ENCODE data around the gene MRM2. TPM values are rescaled to one million over a fixed set of nuclear protein-coding genes. Genes with fewer than 3 reads are reported as not detected.

The MRM2 gene
- total RNA-seq, 1 experiment from 2014 or later = 49.9 TPM

- no peaks in the 10 kb centered on the region for H3K9me3 ChIP-seq (ENCODE audit: control insufficient read depth, insufficient read depth, low read depth, low read length)
- H3K36me3 ChIP-seq (ENCODE audit: control insufficient read depth, insufficient read depth, low read length) = no peaks in the 10 kb centered on the region
- ChIA-PET POLR2A (no interaction called here), CTCF (no interaction called here)
- no TSS peak for BruUV-seq (replicated peaks)
- H3K4me1 ChIP-seq (ENCODE audit: control insufficient read depth, insufficient read depth, low read length) = no peaks in the 10 kb centered on the region
- in situ Hi-C loops (cut with HindIII; ENCODE audit: low pct_unique_long_range_greater_than_20kb, low sequenced_read_pairs) (no loop called here), intact Hi-C loops (cut with micrococcal nuclease; ENCODE audit: unreplicated experiment) (no loop called here)
- TF ChIP-seq POLR2AphosphoS5 (IDR thresholded peaks at IDR 0.05; ENCODE audit: low read depth, low read length) (no peak), TCF7L2 (IDR thresholded peaks at IDR 0.05; ENCODE audit: low read depth, low read length) (no peak), CTCF (IDR thresholded peaks at IDR 0.05) (no peak), SIN3A (IDR thresholded peaks at IDR 0.05; ENCODE audit: borderline replicate concordance, insufficient read depth, low read depth, low read length) (no peak), REST (IDR thresholded peaks at IDR 0.05; ENCODE audit: insufficient read depth in 1 of 2, low read depth in 2 of 2, low read length in 1 of 2) (no peak)
- no peaks in the 10 kb centered on the region for H3K27me3 ChIP-seq (ENCODE audit: control insufficient read depth, insufficient read depth, low read length)
- no peak overlapping the region for H3K4me3 ChIP-seq (ENCODE audit: low read depth in 2 of 2, low read length in 2 of 2)
- DNase-seq (ENCODE audit: low read depth, low spot score) = no peak
- ATAC-seq = no peak
- H3K27ac ChIP-seq (ENCODE audit: low read length) = no peak overlapping the region
Observed at GRCh38 chr7:2289621-2290020, 47.6 kb upstream of the MRM2 start.

- POLR2A ChIA-PET = no interaction called here
Observed at GRCh38 chr7:2289111-2289586, 47.1 kb upstream of the MRM2 start.

More at GRCh38 chr7:2289111-2289586, 47.1 kb upstream of the MRM2 start:
- no peak for DNase-seq (ENCODE audit: low read depth, low spot score)
- TF ChIP-seq CTCF (IDR thresholded peaks at IDR 0.05) = no peak
- no peak for TF ChIP-seq REST (IDR thresholded peaks at IDR 0.05; ENCODE audit: insufficient read depth in 1 of 2, low read depth in 2 of 2, low read length in 1 of 2)
- TF ChIP-seq POLR2AphosphoS5 (IDR thresholded peaks at IDR 0.05; ENCODE audit: low read depth, low read length) = no peak
- TF ChIP-seq TCF7L2 (IDR thresholded peaks at IDR 0.05; ENCODE audit: low read depth, low read length) = no peak
- TF ChIP-seq SIN3A (IDR thresholded peaks at IDR 0.05; ENCODE audit: borderline replicate concordance, insufficient read depth, low read depth, low read length) = no peak
- no peak for ATAC-seq
- Histone ChIP-seq H3K4me1 (ENCODE audit: control insufficient read depth, insufficient read depth, low read length) (no peaks in the 10 kb centered on the region), H3K27ac (ENCODE audit: low read length) (no peak overlapping the region), H3K4me3 (ENCODE audit: low read depth in 2 of 2, low read length in 2 of 2) (no peak overlapping the region), H3K36me3 (ENCODE audit: control insufficient read depth, insufficient read depth, low read length) (no peaks in the 10 kb centered on the region), H3K27me3 (ENCODE audit: control insufficient read depth, insufficient read depth, low read length) (no peaks in the 10 kb centered on the region), H3K9me3 (ENCODE audit: control insufficient read depth, insufficient read depth, low read depth, low read length) (no peaks in the 10 kb centered on the region)
- in situ Hi-C loops (cut with HindIII; ENCODE audit: low pct_unique_long_range_greater_than_20kb, low sequenced_read_pairs) = no loop called here
- intact Hi-C loops (cut with micrococcal nuclease; ENCODE audit: unreplicated experiment) = no loop called here
- BruUV-seq (replicated peaks) = no TSS peak
- CTCF ChIA-PET = no interaction called here
